GM12872 (cell line): ENCODE results near the gene TRPM2.

Experiments used
- TF ChIP-seq, protein P1 (sequence below): IDR thresholded peaks from 3 replicates; pipeline ENCODE4 v1.5.1; 2011; ENCODE audit warnings: low read depth, mild to moderate bottlenecking, low read length, moderate library complexity; ENCODE audit not compliant: insufficient read depth

Gene TRPM2

DNA sequence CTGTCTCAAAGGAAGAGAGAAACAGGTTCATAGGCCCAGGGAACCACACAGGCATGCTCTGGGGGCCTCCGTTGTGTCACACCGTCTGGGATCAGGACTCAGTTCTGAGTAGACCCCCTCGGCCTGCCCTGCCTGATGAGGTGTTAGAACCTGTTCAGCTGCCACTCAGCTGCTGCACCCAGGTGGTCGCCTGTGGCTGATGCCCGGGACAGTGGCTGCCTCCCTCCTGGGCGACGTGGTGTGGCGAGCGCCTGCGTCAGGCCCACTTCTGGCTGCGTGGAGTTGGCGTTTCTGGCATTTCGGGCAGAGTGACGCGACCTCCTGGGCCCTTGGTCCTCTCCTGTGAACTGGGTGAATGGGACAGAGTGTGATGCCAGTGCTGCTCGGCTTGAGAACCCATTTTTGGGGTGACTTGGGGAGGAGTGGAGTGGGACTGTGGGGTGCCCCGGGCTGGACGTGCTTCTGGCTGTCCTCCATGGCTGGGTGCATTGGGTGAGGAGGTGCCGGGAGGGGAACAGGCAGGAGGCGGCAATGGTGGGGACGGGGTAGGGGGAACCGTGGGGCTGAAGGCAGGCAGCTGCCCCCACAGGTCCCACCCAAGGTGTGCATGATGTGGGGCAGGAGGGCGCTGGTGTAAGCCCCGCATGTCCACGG is 25.1 kb upstream of the TRPM2 start:
- TF ChIP-seq, protein P1, sequence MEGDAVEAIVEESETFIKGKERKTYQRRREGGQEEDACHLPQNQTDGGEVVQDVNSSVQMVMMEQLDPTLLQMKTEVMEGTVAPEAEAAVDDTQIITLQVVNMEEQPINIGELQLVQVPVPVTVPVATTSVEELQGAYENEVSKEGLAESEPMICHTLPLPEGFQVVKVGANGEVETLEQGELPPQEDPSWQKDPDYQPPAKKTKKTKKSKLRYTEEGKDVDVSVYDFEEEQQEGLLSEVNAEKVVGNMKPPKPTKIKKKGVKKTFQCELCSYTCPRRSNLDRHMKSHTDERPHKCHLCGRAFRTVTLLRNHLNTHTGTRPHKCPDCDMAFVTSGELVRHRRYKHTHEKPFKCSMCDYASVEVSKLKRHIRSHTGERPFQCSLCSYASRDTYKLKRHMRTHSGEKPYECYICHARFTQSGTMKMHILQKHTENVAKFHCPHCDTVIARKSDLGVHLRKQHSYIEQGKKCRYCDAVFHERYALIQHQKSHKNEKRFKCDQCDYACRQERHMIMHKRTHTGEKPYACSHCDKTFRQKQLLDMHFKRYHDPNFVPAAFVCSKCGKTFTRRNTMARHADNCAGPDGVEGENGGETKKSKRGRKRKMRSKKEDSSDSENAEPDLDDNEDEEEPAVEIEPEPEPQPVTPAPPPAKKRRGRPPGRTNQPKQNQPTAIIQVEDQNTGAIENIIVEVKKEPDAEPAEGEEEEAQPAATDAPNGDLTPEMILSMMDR: no peak

GRCh38 chr21:44329086-44329889 is 24.1 kb upstream of the TRPM2 start:
- TF ChIP-seq, protein P1: no peak

- TF ChIP-seq, protein P1: no peak
Observed at GRCh38 chr21:44329971-44330681, 23.3 kb upstream of the TRPM2 start.

- TF ChIP-seq, protein P1: no peak
Observed at GRCh38 chr21:44330698-44331097, 22.7 kb upstream of the TRPM2 start.

- TF ChIP-seq, protein P1: no peak
Observed at GRCh38 chr21:44331209-44331608, 22.2 kb upstream of the TRPM2 start.

DNA sequence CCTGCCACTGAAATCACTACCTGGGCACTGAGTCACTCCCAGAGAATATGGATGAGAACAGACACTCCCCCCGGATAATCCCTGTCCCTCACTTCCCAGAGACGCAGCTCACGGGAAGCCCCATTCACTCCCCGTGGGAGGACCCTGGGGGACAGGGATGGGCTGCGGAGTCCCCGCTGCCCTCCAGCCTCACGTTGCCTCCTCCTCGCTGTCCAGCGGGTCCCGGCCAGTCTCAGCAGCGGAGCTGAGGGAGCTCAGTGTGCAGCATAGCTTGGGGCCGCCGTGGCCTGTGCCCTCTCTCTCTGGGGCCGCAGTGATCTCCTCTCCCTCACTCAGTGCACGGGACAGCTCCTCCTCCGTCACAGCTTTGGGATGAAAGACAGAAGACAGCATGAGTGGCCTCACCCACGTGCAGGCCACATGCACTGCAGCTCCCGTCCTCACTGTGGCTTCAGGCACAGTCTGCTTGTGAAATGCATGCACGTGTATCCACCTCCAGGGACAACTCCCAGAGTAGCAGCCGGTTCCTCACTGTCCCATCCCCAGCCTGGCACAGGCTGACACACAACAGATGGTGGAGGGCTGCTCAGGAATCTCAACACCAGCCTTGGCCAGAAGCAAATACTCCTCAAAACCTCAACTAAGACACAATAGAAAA is 21.6 kb upstream of the TRPM2 start:
- TF ChIP-seq, protein P1: no peak

DNA sequence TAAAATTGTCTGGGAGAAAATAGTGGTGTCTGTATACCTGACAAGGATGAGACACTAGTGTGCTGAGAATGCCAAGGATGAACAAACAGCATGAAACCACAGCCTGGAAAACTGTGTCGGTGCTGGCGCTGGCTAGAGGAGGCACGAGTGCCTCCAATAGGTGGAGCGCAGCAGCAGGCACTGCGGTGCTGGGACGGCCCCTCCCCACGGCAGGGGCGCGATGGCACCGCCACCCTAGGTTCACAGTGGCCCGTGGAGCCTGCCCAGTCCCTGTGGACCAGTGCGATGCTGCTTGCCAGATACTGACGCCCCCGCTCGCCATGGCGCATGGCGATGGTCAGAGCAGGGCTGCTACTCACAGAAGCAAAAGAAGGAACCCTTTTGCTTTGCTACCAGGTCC is 21.0 kb upstream of the TRPM2 start:
- TF ChIP-seq, protein P1: no peak
